ENCODE measurements around the gene GPRIN3. TPM values are rescaled to one million over a fixed set of nuclear protein-coding genes. Genes with fewer than 3 reads are reported as not detected.

The GPRIN3 gene
- total and polyA plus RNA-seq, 10 of the 15 experiments (the other 5 are each of a cell fraction or from before 2014, with no cell fraction given) = under 0.01 to 0.05 (median 0.01) TPM; not detected in 6

DNA sequence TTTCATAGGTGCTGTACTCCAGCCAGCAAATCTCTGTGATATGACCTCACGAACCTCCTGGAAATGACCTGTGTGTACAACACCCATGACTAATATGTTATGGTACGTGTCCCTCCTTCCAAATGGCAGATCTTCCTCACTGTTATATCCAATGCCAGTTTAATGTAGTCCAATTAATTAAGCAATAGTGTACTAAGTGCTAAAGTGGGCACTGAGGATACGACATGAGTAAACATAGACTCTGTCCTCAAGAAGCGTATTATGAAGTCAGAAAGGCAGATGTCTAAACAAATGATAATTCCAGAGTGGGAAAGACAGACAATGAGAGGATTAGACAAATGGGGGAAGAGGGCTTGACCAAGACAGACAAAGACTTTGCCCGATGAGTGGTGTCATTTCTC is 33.9 kb downstream of the GPRIN3 start:
- Histone ChIP-seq H3K9ac (ENCODE audit: control insufficient read depth, insufficient read depth, low read length) (no peak overlapping the region), H3K79me2 (ENCODE audit: control insufficient read depth, insufficient read depth, low read length) (no peaks in the 10 kb centered on the region), H3K27ac (ENCODE audit: control insufficient read depth, insufficient read depth) (no peak overlapping the region), H2AFZ (ENCODE audit: control insufficient read depth, low read depth, low read length) (no peak overlapping the region), H3K9me3 (replicated peaks; ENCODE audit: control insufficient read depth, insufficient read depth, low read length) (no peaks in the 10 kb centered on the region), H3K27me3 (replicated peaks in 1 of 2; ENCODE audit: control insufficient read depth in 2 of 2, insufficient read depth in 2 of 2, low read length in 1 of 2) (peaks cover under 1 to 4% of the 10 kb centered on the region in 2 experiments; a peak in 2 of 4 replicates), H3K36me3 (ENCODE audit: control insufficient read depth in 2 of 2, insufficient read depth in 2 of 2, low read length in 1 of 2) (no peaks in the 10 kb centered on the region), H3K4me2 (ENCODE audit: control insufficient read depth, insufficient read depth) (no peak overlapping the region), H4K20me1 (ENCODE audit: control insufficient read depth, insufficient read depth) (no peaks in the 10 kb centered on the region), H3K4me3 (no peak overlapping the region), H3K4me1 (ENCODE audit: control insufficient read depth, insufficient read depth, low read length) (no peaks in the 10 kb centered on the region)
- ATAC-seq (no peak), FAIRE-seq (no peak), DNase-seq (ENCODE audit: low read depth, low spot score) (no peak)
- in situ Hi-C loops (cut with MboI) = no loop called here
- 38% methylated on average over 5 of the region's 5 CpGs for WGBS (ENCODE audit: insufficient coverage, insufficient replicate concordance, low lambda C conversion rate, missing lambda C conversion rate)
- ChIA-PET SMC1A (ENCODE audit: uncharacterized antibody, unreplicated experiment) (no interaction called here), POLR2A (no interaction called here), RAD21 (ENCODE audit: unreplicated experiment) (no interaction called here), CTCF (no interaction called here)
- intact Hi-C loops (cut with micrococcal nuclease; ENCODE audit: unreplicated experiment) = no loop called here
- TF ChIP-seq NFYB (IDR thresholded peaks at IDR 0.05; ENCODE audit: insufficient read depth, low read depth, low read length) (no peak), STAT1 (conservative IDR thresholded peaks at IDR 0.05) (no peak), NFYA (IDR thresholded peaks at IDR 0.05; ENCODE audit: borderline replicate concordance, low read depth, low read length) (no peak), JUNB (IDR thresholded peaks at IDR 0.05) (no peak), FOXK2 (IDR thresholded peaks at IDR 0.05) (no peak), ASH2L (IDR thresholded peaks at IDR 0.05; ENCODE audit: borderline replicate concordance, low read depth) (no peak)
- TF ChIP-seq, protein P1, sequence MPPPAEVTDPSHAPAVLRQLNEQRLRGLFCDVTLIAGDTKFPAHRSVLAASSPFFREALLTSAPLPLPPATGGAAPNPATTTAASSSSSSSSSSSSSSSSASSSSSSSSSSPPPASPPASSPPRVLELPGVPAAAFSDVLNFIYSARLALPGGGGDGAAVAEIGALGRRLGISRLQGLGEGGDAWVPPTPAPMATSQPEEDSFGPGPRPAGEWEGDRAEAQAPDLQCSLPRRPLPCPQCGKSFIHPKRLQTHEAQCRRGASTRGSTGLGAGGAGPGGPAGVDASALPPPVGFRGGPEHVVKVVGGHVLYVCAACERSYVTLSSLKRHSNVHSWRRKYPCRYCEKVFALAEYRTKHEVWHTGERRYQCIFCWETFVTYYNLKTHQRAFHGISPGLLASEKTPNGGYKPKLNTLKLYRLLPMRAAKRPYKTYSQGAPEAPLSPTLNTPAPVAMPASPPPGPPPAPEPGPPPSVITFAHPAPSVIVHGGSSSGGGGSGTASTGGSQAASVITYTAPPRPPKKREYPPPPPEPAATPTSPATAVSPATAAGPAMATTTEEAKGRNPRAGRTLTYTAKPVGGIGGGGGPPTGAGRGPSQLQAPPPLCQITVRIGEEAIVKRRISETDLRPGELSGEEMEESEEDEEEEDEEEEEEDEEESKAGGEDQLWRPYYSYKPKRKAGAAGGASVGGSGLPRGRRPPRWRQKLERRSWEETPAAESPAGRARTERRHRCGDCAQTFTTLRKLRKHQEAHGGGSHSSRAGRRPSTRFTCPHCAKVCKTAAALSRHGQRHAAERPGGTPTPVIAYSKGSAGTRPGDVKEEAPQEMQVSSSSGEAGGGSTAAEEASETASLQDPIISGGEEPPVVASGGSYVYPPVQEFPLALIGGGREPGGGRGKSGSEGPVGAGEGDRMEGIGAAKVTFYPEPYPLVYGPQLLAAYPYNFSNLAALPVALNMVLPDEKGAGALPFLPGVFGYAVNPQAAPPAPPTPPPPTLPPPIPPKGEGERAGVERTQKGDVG (CRISPR knock-in tag; IDR thresholded peaks at IDR 0.05) = no peak
- TF ChIP-seq, protein P2, sequence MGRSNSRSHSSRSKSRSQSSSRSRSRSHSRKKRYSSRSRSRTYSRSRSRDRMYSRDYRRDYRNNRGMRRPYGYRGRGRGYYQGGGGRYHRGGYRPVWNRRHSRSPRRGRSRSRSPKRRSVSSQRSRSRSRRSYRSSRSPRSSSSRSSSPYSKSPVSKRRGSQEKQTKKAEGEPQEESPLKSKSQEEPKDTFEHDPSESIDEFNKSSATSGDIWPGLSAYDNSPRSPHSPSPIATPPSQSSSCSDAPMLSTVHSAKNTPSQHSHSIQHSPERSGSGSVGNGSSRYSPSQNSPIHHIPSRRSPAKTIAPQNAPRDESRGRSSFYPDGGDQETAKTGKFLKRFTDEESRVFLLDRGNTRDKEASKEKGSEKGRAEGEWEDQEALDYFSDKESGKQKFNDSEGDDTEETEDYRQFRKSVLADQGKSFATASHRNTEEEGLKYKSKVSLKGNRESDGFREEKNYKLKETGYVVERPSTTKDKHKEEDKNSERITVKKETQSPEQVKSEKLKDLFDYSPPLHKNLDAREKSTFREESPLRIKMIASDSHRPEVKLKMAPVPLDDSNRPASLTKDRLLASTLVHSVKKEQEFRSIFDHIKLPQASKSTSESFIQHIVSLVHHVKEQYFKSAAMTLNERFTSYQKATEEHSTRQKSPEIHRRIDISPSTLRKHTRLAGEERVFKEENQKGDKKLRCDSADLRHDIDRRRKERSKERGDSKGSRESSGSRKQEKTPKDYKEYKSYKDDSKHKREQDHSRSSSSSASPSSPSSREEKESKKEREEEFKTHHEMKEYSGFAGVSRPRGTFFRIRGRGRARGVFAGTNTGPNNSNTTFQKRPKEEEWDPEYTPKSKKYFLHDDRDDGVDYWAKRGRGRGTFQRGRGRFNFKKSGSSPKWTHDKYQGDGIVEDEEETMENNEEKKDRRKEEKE (IDR thresholded peaks at IDR 0.05) = no peak
- BruUV-seq (replicated peaks) = no TSS peak
